Endothelial cell (in vitro differentiated cells): ENCODE data around the gene C1QTNF5. TPM values are rescaled to one million over a fixed set of nuclear protein-coding genes. Genes with fewer than 3 reads are reported as not detected.

Experiments used
- DNase-seq: peaks from one replicate; pipeline ENCODE4 v3.0.0; 2021; ENCODE audit warnings: low spot score
- H3K27ac Mint-ChIP-seq: one replicate; pipeline ENCODE4 v1.8.0; 2021; ENCODE audit warnings: mixed read lengths, inconsistent platforms; ENCODE audit not compliant: unreplicated experiment
- H3K27me3 Mint-ChIP-seq: one replicate; pipeline ENCODE4 v1.8.0; 2021; ENCODE audit warnings: mild to moderate bottlenecking, moderate library complexity, mixed read lengths, inconsistent platforms; ENCODE audit not compliant: unreplicated experiment
- H3K36me3 Mint-ChIP-seq: one replicate; pipeline ENCODE4 v1.8.0; 2021; ENCODE audit warnings: mild to moderate bottlenecking, low read depth, mixed read lengths, inconsistent platforms; ENCODE audit not compliant: unreplicated experiment
- H3K4me1 Mint-ChIP-seq: one replicate; pipeline ENCODE4 v1.8.0; 2021; ENCODE audit warnings: mild to moderate bottlenecking, mixed read lengths, inconsistent platforms; ENCODE audit not compliant: unreplicated experiment
- H3K4me3 Mint-ChIP-seq: one replicate; pipeline ENCODE4 v1.8.0; 2021; ENCODE audit warnings: mild to moderate bottlenecking, mixed read lengths, inconsistent platforms; ENCODE audit not compliant: unreplicated experiment
- H3K9me3 Mint-ChIP-seq: one replicate; pipeline ENCODE4 v1.8.0; 2021; ENCODE audit warnings: mixed read lengths, inconsistent platforms; ENCODE audit not compliant: unreplicated experiment
- total RNA-seq: library from RNA; stranded (reverse); fragmentation: NEBNext Ultra II Directional; extraction: Animal tissue kit (Norgen Biotek cat#: 25700); gene quantifications from one replicate; pipeline ENCODE4 v1.2.1, GENCODE V29; 2021; ENCODE audit not compliant: unreplicated experiment
- TF ChIP-seq, protein P1 (sequence below): fragments of 200-600 bp; sonication (generic); IDR thresholded peaks from one replicate; pipeline ENCODE4 v1.5.0; 2021; ENCODE audit warnings: antibody characterized with exemption; ENCODE audit not compliant: unreplicated experiment

The C1QTNF5 gene
- total RNA-seq, 1 donor from 2014 or later, result 26.0 TPM

DNA sequence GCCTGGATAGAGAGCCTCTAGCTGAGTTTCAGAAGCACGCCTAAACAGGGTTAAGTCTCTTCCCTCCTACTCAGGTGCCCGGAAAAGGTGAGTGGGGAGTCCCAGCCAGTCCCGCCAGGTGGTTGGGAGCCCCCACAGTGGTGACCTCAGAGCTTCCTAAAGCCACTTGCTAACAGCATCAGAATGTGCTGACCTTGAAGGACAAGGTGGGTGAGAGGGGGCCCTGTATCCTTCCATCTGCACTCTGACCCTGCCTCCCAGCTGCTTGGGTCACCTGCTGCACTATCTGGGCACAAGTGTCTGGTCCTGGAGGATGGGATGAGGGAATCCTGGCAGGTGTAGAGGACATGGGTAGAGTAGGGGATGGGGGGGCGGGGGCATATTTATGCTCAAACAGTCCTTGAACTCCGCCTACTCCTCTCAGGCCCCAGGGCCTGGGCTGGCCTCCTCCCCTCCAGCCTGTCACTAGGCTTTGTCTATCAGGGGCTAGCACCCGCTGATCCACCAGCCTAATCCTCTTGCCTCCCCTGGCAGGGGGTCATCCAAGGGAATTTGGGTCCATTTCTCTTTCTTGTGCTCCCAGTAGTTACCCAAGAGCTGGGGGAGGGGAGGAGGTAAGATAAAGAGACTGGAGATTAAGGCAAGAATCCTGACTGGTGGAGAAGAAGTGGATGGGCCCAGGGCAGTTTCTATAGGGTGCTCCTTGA, 37.4 kb upstream of the C1QTNF5 start:
- no peak overlapping the region for H3K27ac Mint-ChIP-seq
- H3K27me3 Mint-ChIP-seq, result peaks cover 3% of the 10 kb centered on the region
- TF ChIP-seq, protein P1, sequence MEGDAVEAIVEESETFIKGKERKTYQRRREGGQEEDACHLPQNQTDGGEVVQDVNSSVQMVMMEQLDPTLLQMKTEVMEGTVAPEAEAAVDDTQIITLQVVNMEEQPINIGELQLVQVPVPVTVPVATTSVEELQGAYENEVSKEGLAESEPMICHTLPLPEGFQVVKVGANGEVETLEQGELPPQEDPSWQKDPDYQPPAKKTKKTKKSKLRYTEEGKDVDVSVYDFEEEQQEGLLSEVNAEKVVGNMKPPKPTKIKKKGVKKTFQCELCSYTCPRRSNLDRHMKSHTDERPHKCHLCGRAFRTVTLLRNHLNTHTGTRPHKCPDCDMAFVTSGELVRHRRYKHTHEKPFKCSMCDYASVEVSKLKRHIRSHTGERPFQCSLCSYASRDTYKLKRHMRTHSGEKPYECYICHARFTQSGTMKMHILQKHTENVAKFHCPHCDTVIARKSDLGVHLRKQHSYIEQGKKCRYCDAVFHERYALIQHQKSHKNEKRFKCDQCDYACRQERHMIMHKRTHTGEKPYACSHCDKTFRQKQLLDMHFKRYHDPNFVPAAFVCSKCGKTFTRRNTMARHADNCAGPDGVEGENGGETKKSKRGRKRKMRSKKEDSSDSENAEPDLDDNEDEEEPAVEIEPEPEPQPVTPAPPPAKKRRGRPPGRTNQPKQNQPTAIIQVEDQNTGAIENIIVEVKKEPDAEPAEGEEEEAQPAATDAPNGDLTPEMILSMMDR, result no peak
- no peak overlapping the region for H3K4me3 Mint-ChIP-seq
- DNase-seq, result no peak
- H3K36me3 Mint-ChIP-seq, result no peaks in the 10 kb centered on the region
- H3K4me1 Mint-ChIP-seq, result peaks cover 18% of the 10 kb centered on the region
- no peaks in the 10 kb centered on the region for H3K9me3 Mint-ChIP-seq

DNA sequence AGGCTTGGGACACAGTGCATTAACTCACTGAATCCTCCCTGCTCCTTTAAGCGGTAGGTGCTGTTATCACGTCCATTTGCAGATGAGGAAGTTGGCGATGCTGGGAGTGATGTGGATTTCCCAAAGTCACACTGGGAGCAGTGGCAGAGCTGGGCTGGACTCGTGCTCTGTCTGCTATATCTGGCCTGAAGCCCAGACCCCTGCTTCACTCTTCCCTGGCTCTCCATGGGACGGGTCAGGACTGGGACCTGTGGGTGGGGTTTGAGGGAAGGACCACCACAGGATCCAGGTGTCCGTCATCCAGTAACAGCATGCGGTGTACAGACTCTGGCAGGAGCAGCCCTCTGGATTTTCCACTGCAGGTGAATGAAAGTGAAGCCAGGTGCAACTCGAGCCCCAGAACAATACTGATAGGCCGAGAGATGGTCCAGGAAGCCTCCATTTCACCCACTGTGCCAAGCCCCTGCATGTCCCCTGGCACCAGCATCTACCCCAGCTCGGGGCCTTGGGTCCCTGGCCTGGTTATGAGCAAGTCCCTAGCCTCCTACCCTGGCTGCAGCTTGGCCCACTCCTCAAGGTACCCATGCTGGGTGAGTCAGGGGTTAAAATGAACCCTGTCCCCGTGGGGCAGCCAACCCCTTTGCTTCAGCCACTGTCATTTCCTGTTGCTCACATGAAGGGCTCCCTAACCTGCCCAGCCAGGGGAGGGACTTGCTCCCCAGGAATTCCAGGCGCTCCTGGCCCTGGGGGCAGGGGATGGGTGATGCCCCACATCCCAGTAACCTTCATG, 36.6 kb upstream of the C1QTNF5 start:
- no peak overlapping the region for H3K4me3 Mint-ChIP-seq
- no peak overlapping the region for H3K27ac Mint-ChIP-seq
- H3K27me3 Mint-ChIP-seq, result peaks cover 3% of the 10 kb centered on the region
- TF ChIP-seq, protein P1, result no peak
- H3K4me1 Mint-ChIP-seq, result peaks cover 18% of the 10 kb centered on the region
- H3K9me3 Mint-ChIP-seq, result no peaks in the 10 kb centered on the region
- H3K36me3 Mint-ChIP-seq, result no peaks in the 10 kb centered on the region
- no peak for DNase-seq

DNA sequence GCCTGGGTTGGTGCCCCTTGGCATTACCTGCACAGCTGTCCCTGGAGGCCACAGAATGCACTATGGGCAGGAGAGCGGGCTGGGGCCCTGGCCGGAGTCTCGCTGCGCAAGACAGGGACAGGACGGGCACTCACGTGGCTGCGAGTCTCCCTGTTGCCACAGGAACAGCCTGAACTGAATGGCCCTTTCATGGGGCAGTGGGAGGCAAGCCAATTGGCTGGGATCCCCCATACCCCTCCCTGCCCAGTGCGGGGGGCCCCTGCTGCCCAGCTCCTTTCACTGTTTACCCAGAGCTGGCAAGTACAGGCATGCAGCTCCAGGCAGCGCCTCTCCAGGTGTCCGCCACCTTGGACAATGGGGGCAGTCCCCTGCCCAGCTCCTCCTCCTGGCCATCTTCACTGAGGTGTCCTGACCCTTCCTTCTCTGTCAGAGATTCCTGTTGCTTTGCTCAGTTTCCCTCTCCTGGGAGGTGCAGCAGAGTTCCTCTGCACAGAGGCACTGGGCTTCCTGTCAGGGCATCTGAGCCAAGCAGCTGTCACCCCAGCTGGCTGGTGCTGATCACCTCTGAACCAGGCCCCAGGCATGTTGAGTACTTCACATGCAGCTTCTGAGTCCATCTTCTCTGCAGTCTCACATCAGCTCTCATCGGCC, 35.6 kb upstream of the C1QTNF5 start:
- no peak for DNase-seq
- Mint-ChIP-seq H3K9me3 (no peaks in the 10 kb centered on the region), H3K4me3 (peak overlapping the region; percentile 69), H3K4me1 (peaks cover 18% of the 10 kb centered on the region), H3K27ac (no peak overlapping the region), H3K36me3 (no peaks in the 10 kb centered on the region), H3K27me3 (peaks cover 5% of the 10 kb centered on the region)
- TF ChIP-seq, protein P1, result no peak

DNA sequence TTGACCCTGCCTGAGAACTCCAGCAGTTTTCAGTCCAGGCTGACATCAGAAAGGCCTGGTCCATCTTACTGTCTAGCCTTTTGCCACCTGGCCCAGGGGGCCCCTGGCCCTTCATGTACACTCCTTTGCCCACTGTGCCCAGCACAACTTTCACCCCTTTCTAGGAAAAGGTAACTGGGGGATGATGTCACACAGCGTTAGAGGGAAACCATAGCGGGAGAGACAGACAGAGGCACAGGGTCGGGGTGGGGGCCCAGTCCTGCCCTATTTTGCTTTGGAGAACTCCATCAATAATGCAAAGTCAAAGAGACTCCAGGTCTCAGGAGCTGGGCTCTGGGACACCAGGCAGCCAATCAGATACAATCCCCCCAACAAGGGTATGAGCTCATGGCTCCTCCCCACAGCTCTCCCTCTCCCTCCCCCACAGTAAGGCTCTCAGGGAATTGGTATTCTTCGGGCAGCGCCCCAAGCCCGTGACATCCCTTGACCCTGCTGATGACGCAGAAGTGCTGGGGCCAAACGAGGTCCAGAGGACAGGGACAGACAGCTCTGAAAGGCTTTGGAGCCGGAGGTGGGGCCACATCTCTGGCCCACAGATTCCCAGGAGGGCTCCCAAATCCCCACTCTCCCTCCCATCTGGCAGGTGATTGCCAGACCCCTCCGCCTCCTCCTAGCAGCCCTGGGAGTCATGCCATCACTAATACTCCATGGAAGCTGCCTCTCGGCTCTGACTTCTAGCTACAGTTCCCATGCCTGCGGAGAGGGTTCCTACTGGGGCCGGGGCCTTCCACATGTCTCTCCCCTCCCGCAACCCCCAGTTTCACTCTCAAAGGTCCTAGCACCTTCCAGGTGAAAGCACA, 34.9 kb upstream of the C1QTNF5 start:
- Mint-ChIP-seq H3K27me3 (peaks cover 5% of the 10 kb centered on the region), H3K27ac (no peak overlapping the region), H3K4me3 (no peak overlapping the region), H3K36me3 (no peaks in the 10 kb centered on the region), H3K4me1 (peaks cover 15% of the 10 kb centered on the region), H3K9me3 (no peaks in the 10 kb centered on the region)
- no peak for DNase-seq
- TF ChIP-seq, protein P1, result no peak
